ENCODE results near the gene MMRN2. TPM values are rescaled to one million over a fixed set of nuclear protein-coding genes. Genes with fewer than 3 reads are reported as not detected.

MMRN2 gene
- polyA plus RNA-seq, 1 of the 3 experiments (the other 2 are of a cell fraction): 0.05 TPM

DNA sequence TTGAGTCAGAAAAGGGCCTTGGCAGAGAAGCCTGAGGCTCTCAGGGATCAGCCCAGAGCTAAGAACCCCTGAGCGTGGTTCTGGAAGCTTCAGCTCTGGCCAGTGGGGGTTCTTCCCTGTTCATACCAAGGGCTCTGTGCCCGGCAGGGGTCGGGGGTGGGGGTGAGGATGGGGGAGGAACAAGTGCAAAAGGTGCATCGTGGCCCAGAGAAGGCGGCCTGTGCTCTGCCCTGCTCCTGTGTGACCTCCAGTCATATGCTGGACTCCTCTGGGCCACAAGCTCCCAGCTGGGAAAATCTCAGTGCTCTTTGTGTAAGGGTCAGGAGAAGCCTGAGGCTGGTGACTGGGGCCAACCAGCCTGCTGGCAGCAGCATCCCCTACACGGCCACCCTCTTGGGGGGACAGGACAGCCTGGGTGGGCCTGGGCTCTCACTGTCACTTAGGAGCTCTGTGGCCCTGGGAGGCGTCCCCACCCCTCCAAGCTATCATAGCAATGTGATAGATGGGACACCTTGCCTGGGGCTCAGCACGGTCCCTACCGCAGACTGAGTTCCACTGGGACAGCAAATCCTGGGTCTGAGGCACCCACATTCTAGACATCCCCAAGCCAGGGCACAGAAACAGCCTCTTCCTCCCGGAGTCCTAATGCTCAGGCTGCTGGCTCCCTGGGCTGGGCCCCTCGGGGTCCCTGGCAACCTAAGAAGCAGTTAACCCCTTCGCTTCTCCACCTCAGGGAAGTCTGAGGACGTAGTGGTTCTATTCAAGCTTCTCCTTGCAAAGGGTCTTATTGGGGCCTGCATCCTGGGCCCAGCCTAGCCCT lies 2.5 kb downstream of the MMRN2 start:
- Histone ChIP-seq H3K9me3 (no peaks in the 10 kb centered on the region), H4K20me1 (ENCODE audit: insufficient read depth) (no peaks in the 10 kb centered on the region), H2AFZ (ENCODE audit: low read depth) (no peak overlapping the region), H3K9ac (no peak overlapping the region), H3K9me2 (no peaks in the 10 kb centered on the region), H3K27ac (ENCODE audit: low read depth in 2 of 2, low read length in 1 of 2) (no peak overlapping the region), H3K79me2 (ENCODE audit: insufficient read depth) (no peaks in the 10 kb centered on the region), H3F3A (replicated peaks; ENCODE audit: insufficient read depth) (no peaks in the 10 kb centered on the region), H3K36me3 (replicated peaks in 1 of 2; ENCODE audit: control insufficient read depth in 1 of 2, insufficient read depth in 2 of 2, low read length in 1 of 2) (no peaks in the 10 kb centered on the region), H3K27me3 (ENCODE audit: insufficient read depth) (no peaks in the 10 kb centered on the region), H3K4me2 (no peak overlapping the region), H3K4me3 (ENCODE audit: low read depth in 2 of 2, low read length in 1 of 2) (no peak overlapping the region), H3K4me1 (ENCODE audit: control insufficient read depth in 1 of 2, insufficient read depth in 2 of 2, low read depth in 1 of 2, low read length in 1 of 2) (peaks cover 6 to 11% of the 10 kb centered on the region in 2 experiments; a peak in 2 of 4 replicates)
- TF ChIP-seq, protein P1, sequence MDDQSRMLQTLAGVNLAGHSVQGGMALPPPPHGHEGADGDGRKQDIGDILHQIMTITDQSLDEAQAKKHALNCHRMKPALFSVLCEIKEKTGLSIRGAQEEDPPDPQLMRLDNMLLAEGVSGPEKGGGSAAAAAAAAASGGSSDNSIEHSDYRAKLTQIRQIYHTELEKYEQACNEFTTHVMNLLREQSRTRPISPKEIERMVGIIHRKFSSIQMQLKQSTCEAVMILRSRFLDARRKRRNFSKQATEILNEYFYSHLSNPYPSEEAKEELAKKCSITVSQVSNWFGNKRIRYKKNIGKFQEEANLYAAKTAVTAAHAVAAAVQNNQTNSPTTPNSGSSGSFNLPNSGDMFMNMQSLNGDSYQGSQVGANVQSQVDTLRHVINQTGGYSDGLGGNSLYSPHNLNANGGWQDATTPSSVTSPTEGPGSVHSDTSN (IDR thresholded peaks at IDR 0.05): no peak
- TF ChIP-seq FOSL2 (IDR thresholded peaks at IDR 0.05; ENCODE audit: borderline replicate concordance, low read depth) (no peak), YY1 (IDR thresholded peaks at IDR 0.05; ENCODE audit: low read depth) (no peak), EZH2phosphoT487 (IDR thresholded peaks at IDR 0.05; ENCODE audit: borderline replicate concordance, low read depth) (no peak), SIN3A (IDR thresholded peaks at IDR 0.05; ENCODE audit: borderline replicate concordance, low read depth, low read length) (no peak), RFX5 (IDR thresholded peaks at IDR 0.05; ENCODE audit: low read length) (no peak), RXRA (IDR thresholded peaks at IDR 0.05; ENCODE audit: borderline replicate concordance, low read depth) (no peak), TEAD4 (IDR thresholded peaks at IDR 0.05; ENCODE audit: borderline replicate concordance, insufficient read depth) (no peak), SMC3 (IDR thresholded peaks at IDR 0.05; ENCODE audit: low read depth, low read length) (no peak), NFIC (IDR thresholded peaks at IDR 0.05; ENCODE audit: borderline replicate concordance) (no peak), NRF1 (IDR thresholded peaks at IDR 0.05; ENCODE audit: low read depth, low read length) (no peak), FOXM1 (IDR thresholded peaks at IDR 0.05; ENCODE audit: low read depth) (no peak), RCOR1 (IDR thresholded peaks at IDR 0.05; ENCODE audit: low read length) (no peak), TCF12 (IDR thresholded peaks at IDR 0.05) (no peak), ELF1 (IDR thresholded peaks at IDR 0.05) (no peak)
- TF ChIP-seq, protein P2, sequence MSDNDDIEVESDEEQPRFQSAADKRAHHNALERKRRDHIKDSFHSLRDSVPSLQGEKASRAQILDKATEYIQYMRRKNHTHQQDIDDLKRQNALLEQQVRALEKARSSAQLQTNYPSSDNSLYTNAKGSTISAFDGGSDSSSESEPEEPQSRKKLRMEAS (IDR thresholded peaks at IDR 0.05; ENCODE audit: low read depth): no peak
- TF ChIP-seq, protein P3, sequence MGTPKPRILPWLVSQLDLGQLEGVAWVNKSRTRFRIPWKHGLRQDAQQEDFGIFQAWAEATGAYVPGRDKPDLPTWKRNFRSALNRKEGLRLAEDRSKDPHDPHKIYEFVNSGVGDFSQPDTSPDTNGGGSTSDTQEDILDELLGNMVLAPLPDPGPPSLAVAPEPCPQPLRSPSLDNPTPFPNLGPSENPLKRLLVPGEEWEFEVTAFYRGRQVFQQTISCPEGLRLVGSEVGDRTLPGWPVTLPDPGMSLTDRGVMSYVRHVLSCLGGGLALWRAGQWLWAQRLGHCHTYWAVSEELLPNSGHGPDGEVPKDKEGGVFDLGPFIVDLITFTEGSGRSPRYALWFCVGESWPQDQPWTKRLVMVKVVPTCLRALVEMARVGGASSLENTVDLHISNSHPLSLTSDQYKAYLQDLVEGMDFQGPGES (IDR thresholded peaks at IDR 0.05; ENCODE audit: low read depth, low read length): no peak
- TF ChIP-seq, protein P4, sequence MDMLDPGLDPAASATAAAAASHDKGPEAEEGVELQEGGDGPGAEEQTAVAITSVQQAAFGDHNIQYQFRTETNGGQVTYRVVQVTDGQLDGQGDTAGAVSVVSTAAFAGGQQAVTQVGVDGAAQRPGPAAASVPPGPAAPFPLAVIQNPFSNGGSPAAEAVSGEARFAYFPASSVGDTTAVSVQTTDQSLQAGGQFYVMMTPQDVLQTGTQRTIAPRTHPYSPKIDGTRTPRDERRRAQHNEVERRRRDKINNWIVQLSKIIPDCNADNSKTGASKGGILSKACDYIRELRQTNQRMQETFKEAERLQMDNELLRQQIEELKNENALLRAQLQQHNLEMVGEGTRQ (IDR thresholded peaks at IDR 0.05; ENCODE audit: borderline replicate concordance, low read depth, low read length): no peak
- no peak for DNase-seq
- ChIA-PET CTCF (interaction anchor here (0.6 to 2.6 kb wide), 4 partner anchors 9 to 266 kb away, joined by 3 to 9 read pairs (median 4); no protein-coding TSS in a partner anchor), POLR2A (no interaction called here)
- 85% methylated on average over 7 of the region's 13 CpGs for WGBS (ENCODE audit: low lambda C conversion rate)
